H9 (cell line): ENCODE data around the gene WNT8A. TPM values are rescaled to one million over a fixed set of nuclear protein-coding genes. Genes with fewer than 3 reads are reported as not detected.

ENCODE experiments used
- DNase-seq: peaks from one replicate; pipeline ENCODE4 v3.0.0-alpha.2; 2017
- H2AFZ ChIP-seq: one replicate; pipeline ENCODE4 v1.6.1; 2013; ENCODE audit warnings: mild to moderate bottlenecking, low read length, control low read depth, moderate library complexity
- H2AK5ac ChIP-seq: 2 replicates; pipeline ENCODE4 v1.6.1; 2013; ENCODE audit warnings: low read length, control low read depth, mixed read lengths; ENCODE audit not compliant: insufficient read length
- H2BK120ac ChIP-seq: one replicate; pipeline ENCODE4 v1.6.1; 2013; ENCODE audit warnings: low read depth, mild to moderate bottlenecking, low read length, control low read depth, inconsistent platforms; ENCODE audit not compliant: poor library complexity, severe bottlenecking
- H2BK12ac ChIP-seq: 2 replicates; pipeline ENCODE4 v1.6.1; 2013; ENCODE audit warnings: low read length, control low read depth, mixed read lengths, low read depth; ENCODE audit not compliant: insufficient read length
- H2BK15ac ChIP-seq: 2 replicates; pipeline ENCODE4 v1.6.1; 2013; ENCODE audit warnings: low read depth, low read length, control low read depth
- H2BK20ac ChIP-seq: one replicate; pipeline ENCODE4 v1.6.1; 2013; ENCODE audit warnings: low read depth, mild to moderate bottlenecking, low read length, control low read depth, inconsistent platforms; ENCODE audit not compliant: poor library complexity, severe bottlenecking
- H2BK5ac ChIP-seq: 2 replicates; pipeline ENCODE4 v1.6.1; 2013; ENCODE audit warnings: low read length, control low read depth, mixed read lengths; ENCODE audit not compliant: insufficient read length
- H3K14ac ChIP-seq: 2 replicates; pipeline ENCODE4 v1.6.1; 2013; ENCODE audit warnings: low read length, control low read depth; ENCODE audit not compliant: insufficient read depth
- H3K18ac ChIP-seq: 2 replicates; pipeline ENCODE4 v1.6.1; 2013; ENCODE audit warnings: low read depth, mild to moderate bottlenecking, mixed read lengths, low read length, control low read depth; ENCODE audit not compliant: insufficient read length
- H3K23ac ChIP-seq: 2 replicates; pipeline ENCODE4 v1.6.1; 2013; ENCODE audit warnings: low read length, control low read depth, mixed read lengths, low read depth; ENCODE audit not compliant: insufficient read length
- H3K23me2 ChIP-seq: 2 replicates; pipeline ENCODE4 v1.6.1; 2013; ENCODE audit warnings: low read depth, mild to moderate bottlenecking, mixed read lengths, low read length, control low read depth; ENCODE audit not compliant: insufficient read length, poor library complexity, severe bottlenecking
- H3K27ac ChIP-seq: 2 replicates; pipeline ENCODE4 v1.5.1; 2013; ENCODE audit warnings: low read length, control low read depth, mixed read lengths, low read depth; ENCODE audit not compliant: insufficient read length
- H3K27me3 ChIP-seq: 2 replicates; pipeline ENCODE4 v1.6.1; 2013; ENCODE audit warnings: low read length, control low read depth, inconsistent platforms; ENCODE audit not compliant: insufficient read depth
- H3K4ac ChIP-seq: 2 replicates; pipeline ENCODE4 v1.6.1; 2013; ENCODE audit warnings: low read depth, mild to moderate bottlenecking, control low read depth, inconsistent platforms, low read length, moderate library complexity
- H3K4me1 ChIP-seq: 2 replicates; pipeline ENCODE4 v1.6.1; 2013; ENCODE audit warnings: low read length, control low read depth, inconsistent platforms; ENCODE audit not compliant: insufficient read depth
- H3K4me2 ChIP-seq: 2 replicates; pipeline ENCODE4 v1.6.1; 2013; ENCODE audit warnings: low read length, control low read depth, mixed read lengths; ENCODE audit not compliant: insufficient read length, insufficient read depth
- H3K56ac ChIP-seq: 2 replicates; pipeline ENCODE4 v1.6.1; 2013; ENCODE audit warnings: low read depth, mild to moderate bottlenecking, mixed read lengths, low read length, control low read depth; ENCODE audit not compliant: insufficient read length
- H3K79me1 ChIP-seq: 2 replicates; pipeline ENCODE4 v1.6.1; 2013; ENCODE audit warnings: low read depth, mild to moderate bottlenecking, moderate library complexity, low read length, control low read depth, inconsistent platforms; ENCODE audit not compliant: insufficient read depth, poor library complexity, severe bottlenecking
- H3K79me2 ChIP-seq: 2 replicates; pipeline ENCODE4 v1.6.1; 2013; ENCODE audit warnings: low read length, control low read depth, inconsistent platforms; ENCODE audit not compliant: insufficient read depth
- H3K9ac ChIP-seq: 2 replicates; pipeline ENCODE4 v1.6.1; 2013; ENCODE audit warnings: low read length, control low read depth, mixed read lengths; ENCODE audit not compliant: insufficient read length; ENCODE audit errors: extremely low read depth
- H3K9me3 ChIP-seq: one replicate; pipeline ENCODE4 v1.6.1; 2013; ENCODE audit warnings: low read depth, low read length, inconsistent platforms; ENCODE audit not compliant: control insufficient read depth
- H3T11ph ChIP-seq: one replicate; pipeline ENCODE4 v1.6.1; 2013; ENCODE audit warnings: mild to moderate bottlenecking, low read length, control low read depth, inconsistent platforms
- H4K20me1 ChIP-seq: one replicate; pipeline ENCODE4 v1.6.1; 2013; ENCODE audit not compliant: control insufficient read depth, insufficient read length, insufficient read depth
- H4K5ac ChIP-seq: 2 replicates; pipeline ENCODE4 v1.6.1; 2013; ENCODE audit warnings: low read depth, mild to moderate bottlenecking, mixed read lengths, low read length, control low read depth; ENCODE audit not compliant: insufficient read length
- H4K8ac ChIP-seq: replicated peaks from 2 replicates; pipeline ENCODE4 v1.6.1; 2013; ENCODE audit warnings: low read length, control low read depth, mixed read lengths, low read depth; ENCODE audit not compliant: insufficient read length
- H4K91ac ChIP-seq: 2 replicates; pipeline ENCODE4 v1.6.1; 2013; ENCODE audit warnings: low read depth, mild to moderate bottlenecking, moderate library complexity, mixed read lengths, low read length, control low read depth; ENCODE audit not compliant: insufficient read length
- H3K27ac Mint-ChIP-seq, 3 experiments: 2 replicates in 2 of 3; 3 replicates in 1 of 3; pipeline ENCODE4 v1.8.0; 2020 to 2021; ENCODE audit warnings: mixed read lengths in 3 of 3, mild to moderate bottlenecking in 1 of 3, moderate library complexity in 1 of 3
- H3K27me3 Mint-ChIP-seq: 2 replicates; pipeline ENCODE4 v1.8.0; 2021; ENCODE audit warnings: low read depth, mild to moderate bottlenecking, moderate library complexity, mixed read lengths
- H3K36me3 Mint-ChIP-seq, 3 experiments: 2 replicates in 2 of 3; 3 replicates in 1 of 3; pipeline ENCODE4 v1.8.0; 2020 to 2021; ENCODE audit warnings: low read depth in 3 of 3, mixed read lengths in 3 of 3; ENCODE audit not compliant: insufficient read depth in 1 of 3
- H3K4me1 Mint-ChIP-seq, 2 experiments: 2 replicates each; pipeline ENCODE4 v1.8.0; 2020; ENCODE audit warnings: mixed read lengths in 2 of 2
- H3K4me3 Mint-ChIP-seq, 2 experiments: 2 replicates in 1 of 2; 3 replicates in 1 of 2; pipeline ENCODE4 v1.8.0; 2020 to 2021; ENCODE audit warnings: mild to moderate bottlenecking in 2 of 2, mixed read lengths in 2 of 2, moderate library complexity in 1 of 2
- H3K9me3 Mint-ChIP-seq, 2 experiments: 2 replicates in 1 of 2; 3 replicates in 1 of 2; pipeline ENCODE4 v1.8.0; 2020; ENCODE audit warnings: mild to moderate bottlenecking in 2 of 2, mixed read lengths in 2 of 2, moderate library complexity in 1 of 2
- WGBS: extraction: QIAGEN DNeasy Blood & Tissue Kit; methylation state at CpG from one replicate; pipeline ENCODE4 v1.1.7; 2013; ENCODE audit warnings: missing lambda C conversion rate, low lambda C conversion rate, mixed read lengths; ENCODE audit not compliant: insufficient read length; ENCODE audit errors: extremely low coverage; 5-methylcytosine and 5-hydroxymethylcytosine counted together
- total RNA-seq: library from RNA; stranded (reverse); gene quantifications from 2 replicates; pipeline ENCODE4 v1.2.1, GENCODE V29; 2021
- TF ChIP-seq, protein P1 (sequence below): fragments of 200-600 bp; sonication (generic); conservative IDR thresholded peaks from 3 replicates; pipeline ENCODE4 v1.8.0; 2021; ENCODE audit warnings: antibody characterized with exemption, mild to moderate bottlenecking

WNT8A gene
- total RNA-seq, 1 experiment from 2014 or later: 0.33 TPM

DNA sequence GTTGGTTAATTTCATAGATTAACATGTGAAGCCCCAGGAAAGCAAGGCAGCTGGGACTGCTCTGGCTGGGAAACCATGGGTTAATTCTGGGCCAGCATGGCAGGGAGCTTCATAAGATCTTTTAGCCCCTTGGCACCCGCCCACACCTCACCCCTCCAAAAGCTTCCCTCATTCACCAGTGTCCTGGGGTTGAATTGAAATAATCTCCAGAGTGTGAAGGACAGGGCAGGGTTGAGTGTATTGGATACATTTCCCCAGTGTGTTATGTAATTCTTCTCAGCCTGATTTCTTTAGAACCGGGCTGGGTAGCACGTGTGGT lies 19.4 kb downstream of the WNT8A start:
- H3K18ac ChIP-seq: no peak overlapping the region
- no peak overlapping the region for H4K91ac ChIP-seq
- H2BK5ac ChIP-seq: no peak overlapping the region
- no peaks in the 10 kb centered on the region for H3K9me3 ChIP-seq
- H2BK12ac ChIP-seq: no peak overlapping the region
- H3K56ac ChIP-seq: no peak overlapping the region
- peaks cover 5% of the 10 kb centered on the region; the same call in 1 of the 2 replicates for H3K4me1 ChIP-seq
- TF ChIP-seq, protein P1, sequence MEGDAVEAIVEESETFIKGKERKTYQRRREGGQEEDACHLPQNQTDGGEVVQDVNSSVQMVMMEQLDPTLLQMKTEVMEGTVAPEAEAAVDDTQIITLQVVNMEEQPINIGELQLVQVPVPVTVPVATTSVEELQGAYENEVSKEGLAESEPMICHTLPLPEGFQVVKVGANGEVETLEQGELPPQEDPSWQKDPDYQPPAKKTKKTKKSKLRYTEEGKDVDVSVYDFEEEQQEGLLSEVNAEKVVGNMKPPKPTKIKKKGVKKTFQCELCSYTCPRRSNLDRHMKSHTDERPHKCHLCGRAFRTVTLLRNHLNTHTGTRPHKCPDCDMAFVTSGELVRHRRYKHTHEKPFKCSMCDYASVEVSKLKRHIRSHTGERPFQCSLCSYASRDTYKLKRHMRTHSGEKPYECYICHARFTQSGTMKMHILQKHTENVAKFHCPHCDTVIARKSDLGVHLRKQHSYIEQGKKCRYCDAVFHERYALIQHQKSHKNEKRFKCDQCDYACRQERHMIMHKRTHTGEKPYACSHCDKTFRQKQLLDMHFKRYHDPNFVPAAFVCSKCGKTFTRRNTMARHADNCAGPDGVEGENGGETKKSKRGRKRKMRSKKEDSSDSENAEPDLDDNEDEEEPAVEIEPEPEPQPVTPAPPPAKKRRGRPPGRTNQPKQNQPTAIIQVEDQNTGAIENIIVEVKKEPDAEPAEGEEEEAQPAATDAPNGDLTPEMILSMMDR: no peak
- no peak overlapping the region for H2AK5ac ChIP-seq
- no peaks in the 10 kb centered on the region for H4K20me1 ChIP-seq
- no CpG with 5 or more reads among the region's 3 CpGs for WGBS
- peaks cover 2% of the 10 kb centered on the region; the same call in 1 of the 2 replicates for H3K27me3 ChIP-seq
- H3K27ac Mint-ChIP-seq: no peak overlapping the region
- H3K4me1 Mint-ChIP-seq: peaks cover 20 to 25% of the 10 kb centered on the region in 2 experiments
- no peak overlapping the region for H3T11ph ChIP-seq
- no peak for DNase-seq
- H2BK15ac ChIP-seq: no peak overlapping the region
- no peak overlapping the region for H2AFZ ChIP-seq
- H3K4ac ChIP-seq: no peak overlapping the region
- no peak overlapping the region for H3K14ac ChIP-seq
- no peak overlapping the region for H3K9ac ChIP-seq
- no peak overlapping the region for H2BK120ac ChIP-seq
- H4K5ac ChIP-seq: no peak overlapping the region
- no peak overlapping the region; a peak in 1 of 5 replicates for H3K4me3 Mint-ChIP-seq
- no peaks in the 10 kb centered on the region for H3K36me3 Mint-ChIP-seq
- H4K8ac ChIP-seq: no peak overlapping the region
- H3K79me1 ChIP-seq: no peaks in the 10 kb centered on the region
- H3K27me3 Mint-ChIP-seq: peaks cover 50% of the 10 kb centered on the region
- H2BK20ac ChIP-seq: no peak overlapping the region
- H3K9me3 Mint-ChIP-seq: peaks cover 0 to 2% of the 10 kb centered on the region in 2 experiments; a peak in 2 of 5 replicates
- H3K27ac ChIP-seq: no peak overlapping the region
- no peaks in the 10 kb centered on the region for H3K23me2 ChIP-seq
- H3K23ac ChIP-seq: no peak overlapping the region
- no peaks in the 10 kb centered on the region for H3K79me2 ChIP-seq
- H3K4me2 ChIP-seq: peak overlapping the region; percentile 19
